Left cardiac atrium (tissue), 4 donors: ENCODE results near the gene FAM193A. TPM values are rescaled to one million over a fixed set of nuclear protein-coding genes. Genes with fewer than 3 reads are reported as not detected.
A peak's percentile ranks its signal among the peaks of the same experiment; 100 is the strongest.
"Not testable (repeated sequence)": the region's sequence is repeated elsewhere in the genome, so short reads cannot be mapped to it uniquely, and the experiment has no call there.

Experiments
- ATAC-seq, 2 donors: fragments of 200-7000 bp; cut with Tn5 transposase; one replicate each; pipeline ENCODE4 v1.9.1; 2020; ENCODE audit warnings: mild to moderate bottlenecking in 2 of 2, moderate library complexity in 2 of 2
- DNase-seq: peaks from one replicate; pipeline ENCODE4 v3.0.0-alpha.2; 2020
- intact Hi-C, 2 donors: fragments of 100-400 bp; cut with DNase I; formaldehyde crosslinking; loops; one replicate each; pipeline versions ENCODE4 v1.14.1 to v1.15.1; 2022 to 2023
- total RNA-seq, 2 donors: library from RNA; stranded (reverse); fragmentation: NEBNext Ultra II Directional; extraction: Animal tissue kit (Norgen Biotek cat#: 25700); gene quantifications; one replicate each; pipeline ENCODE4 v1.2.1, GENCODE V29; 2021
- donor health status: DM: no; HTN: yes; CAD: no.
- donor health status: DM: no; HTN: yes; CAD: no; lungs with severe emphysema.
- donor health status: DM: yes; HTN: yes; CAD: no.
- donor health status: Dilated cardiomyopathy.

FAM193A gene
- total RNA-seq, 2 donors from 2014 or later: 15.1 to 16.6 TPM

- ATAC-seq (no peak), DNase-seq (no peak)
- intact Hi-C loops: no loop called here
Measured at GRCh38 chr4:2672082-2672481, 135.6 kb downstream of the FAM193A start.

- no peak for ATAC-seq
Measured at GRCh38 chr4:2672700-2673099, 136.3 kb downstream of the FAM193A start.

GRCh38 chr4:2673157-2673556 lies 136.7 kb downstream of the FAM193A start:
- intact Hi-C loops: no loop called here
- DNase-seq (no peak), ATAC-seq (no peak)

More at GRCh38 chr4:2672700-2673099, 136.3 kb downstream of the FAM193A start:
- intact Hi-C loops: no loop called here
- no peak for DNase-seq

- ATAC-seq, DNase-seq, intact Hi-C loops: not testable (repeated sequence)
Measured at GRCh38 chr4:2679762-2680161, 143.3 kb downstream of the FAM193A start.

- intact Hi-C loops: no loop called here
- ATAC-seq: no peak
- no peak for DNase-seq
Measured at GRCh38 chr4:2684486-2684885, 148.0 kb downstream of the FAM193A start.

GRCh38 chr4:2685541-2685940 lies 149.1 kb downstream of the FAM193A start:
- intact Hi-C loops: no loop called here

GRCh38 chr4:2686379-2687265 lies 150.2 kb downstream of the FAM193A start:
- intact Hi-C loops: no loop called here
- DNase-seq: no peak
- no peak for ATAC-seq

More at GRCh38 chr4:2685541-2685940, 149.1 kb downstream of the FAM193A start:
- ATAC-seq (no peak), DNase-seq (no peak)

- intact Hi-C loops: no loop called here
- ATAC-seq: no peak
- DNase-seq: no peak
Measured at GRCh38 chr4:2688281-2688680, 151.8 kb downstream of the FAM193A start.

GRCh38 chr4:2688697-2689096 lies 152.2 kb downstream of the FAM193A start:
- DNase-seq: no peak
- intact Hi-C loops: no loop called here
- ATAC-seq: no peak

GRCh38 chr4:2689114-2689513 lies 152.7 kb downstream of the FAM193A start:
- intact Hi-C loops: no loop called here
- ATAC-seq (no peak), DNase-seq (no peak)

GRCh38 chr4:2689825-2690700 lies 153.6 kb downstream of the FAM193A start:
- ATAC-seq (no peak), DNase-seq (no peak)
- intact Hi-C loops: no loop called here

- DNase-seq: no peak
- intact Hi-C loops: no loop called here
- ATAC-seq: no peak
Measured at GRCh38 chr4:2691313-2691712, 154.9 kb downstream of the FAM193A start.

- DNase-seq (no peak), ATAC-seq (no peak)
- intact Hi-C loops: no loop called here
Measured at GRCh38 chr4:2691952-2692435, 155.5 kb downstream of the FAM193A start.

GRCh38 chr4:2694691-2695090 lies 158.2 kb downstream of the FAM193A start:
- ATAC-seq: no peak
- intact Hi-C loops: no loop called here

GRCh38 chr4:2695346-2696060 lies 159.1 kb downstream of the FAM193A start:
- ATAC-seq (no peak), DNase-seq (no peak)
- intact Hi-C loops: no loop called here

More at GRCh38 chr4:2694691-2695090, 158.2 kb downstream of the FAM193A start:
- no peak for DNase-seq

- no peak for DNase-seq
- intact Hi-C loops: no loop called here
- ATAC-seq: peak in 1 of 2 donors; percentile 57
Measured at GRCh38 chr4:2696423-2696822, 160.0 kb downstream of the FAM193A start.

- ATAC-seq (no peak), DNase-seq (no peak)
- intact Hi-C loops: no loop called here
Measured at GRCh38 chr4:2697995-2698414, 161.6 kb downstream of the FAM193A start.

GRCh38 chr4:2698504-2698903 lies 162.1 kb downstream of the FAM193A start:
- intact Hi-C loops: no loop called here
- DNase-seq: no peak
- ATAC-seq: no peak

- DNase-seq (no peak), ATAC-seq (no peak)
- intact Hi-C loops: no loop called here
Measured at GRCh38 chr4:2698951-2699505, 162.6 kb downstream of the FAM193A start.
